ENCODE results near the gene C4B.
A peak's percentile ranks its signal among the peaks of the same experiment; 100 is the strongest.
"Not testable (repeated sequence)": the region's sequence is repeated elsewhere in the genome, so short reads cannot be mapped to it uniquely, and the experiment has no call there.

C4B gene

DNA sequence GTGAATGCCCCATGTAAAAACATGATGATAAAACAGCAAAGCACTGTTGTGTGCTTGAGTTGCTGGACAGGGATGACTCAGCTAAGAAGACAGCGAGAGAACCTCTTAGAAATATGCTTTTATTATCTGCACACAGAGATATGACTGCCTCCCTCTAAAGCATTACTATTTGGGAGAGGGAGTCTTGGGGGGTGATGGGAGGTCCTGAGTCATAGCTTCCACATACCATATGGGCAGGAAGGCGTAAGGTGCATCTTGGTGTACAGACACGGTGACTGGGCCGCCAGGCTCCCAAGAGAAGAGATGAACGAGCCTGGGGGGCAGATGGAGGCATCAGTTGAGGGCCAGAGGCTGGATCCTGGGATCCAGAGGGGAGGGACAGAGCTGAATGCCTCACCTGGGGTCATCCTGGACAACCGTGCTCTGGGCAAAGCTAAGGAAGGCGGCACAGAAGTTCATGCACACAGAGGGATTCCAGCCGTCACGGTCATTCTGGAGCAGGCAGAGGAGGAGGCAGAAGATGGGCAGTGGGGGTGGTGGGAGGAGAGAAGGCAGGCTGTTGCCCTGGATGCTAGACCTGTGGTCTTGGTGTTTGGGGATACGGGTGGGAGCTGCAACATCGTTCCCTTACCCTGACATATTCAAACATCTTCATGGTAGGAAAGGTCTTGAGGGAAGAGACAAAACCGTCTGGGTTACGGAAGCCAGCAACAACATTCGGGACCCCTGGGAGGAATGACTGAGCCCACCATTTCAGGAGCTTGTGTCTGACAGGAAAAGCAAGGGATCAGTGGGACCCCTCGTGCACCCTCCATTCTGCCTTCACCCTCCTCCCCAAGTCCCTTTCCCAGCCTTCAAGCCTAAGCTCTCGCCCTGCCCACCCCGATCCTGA, 44.6 kb upstream of the C4B start:
- H3K4me3 ChIP-seq (replicated peaks in 1 of 2; ENCODE audit: low read depth in 2 of 2, low read length in 2 of 2) = peak overlapping the region in 1 of 2 donors; percentile 81
- DNase-seq (ENCODE audit: low read depth in 2 of 2) = peak in 1 of 2 donors; percentile 43
- TF ChIP-seq CTCF (IDR thresholded peaks at IDR 0.05; ENCODE audit: low read depth, low read length) = no peak

DNA sequence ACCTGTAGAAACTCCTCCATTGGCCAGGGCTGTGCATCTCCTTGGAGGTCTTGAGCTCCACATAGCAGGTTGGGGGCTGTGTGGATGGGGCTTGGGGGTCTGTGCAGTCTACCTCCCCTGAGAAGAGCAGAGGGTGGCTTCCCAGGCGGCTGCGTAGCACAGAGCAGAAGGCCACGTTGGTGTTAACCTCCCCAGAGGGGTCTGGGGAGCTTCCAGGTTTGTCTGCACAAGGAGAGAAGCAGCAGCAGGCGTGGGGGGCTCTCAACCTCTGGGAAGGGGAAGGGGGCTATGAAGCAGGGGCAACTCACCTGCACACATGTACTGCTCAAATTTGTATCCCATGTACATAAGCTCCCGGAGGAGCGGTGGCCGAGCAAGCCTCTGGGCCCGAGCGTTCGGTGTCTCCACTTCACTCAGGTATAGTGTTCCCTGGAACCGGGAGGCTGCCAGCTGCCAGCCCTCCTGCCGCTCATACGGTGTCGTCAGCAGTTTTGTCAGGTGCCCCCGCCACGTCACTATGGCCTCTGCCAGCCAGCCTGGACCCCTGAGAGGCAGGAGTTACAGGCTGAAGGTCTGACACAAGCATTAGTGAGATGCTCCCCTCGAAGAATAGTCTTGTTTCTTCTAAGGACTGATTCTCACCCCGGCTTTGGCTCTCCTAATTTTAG, 43.9 kb upstream of the C4B start:
- peak overlapping the region; percentile 81 to 87 for H3K4me3 ChIP-seq (replicated peaks in 1 of 2; ENCODE audit: low read depth in 2 of 2, low read length in 2 of 2)
- TF ChIP-seq CTCF (IDR thresholded peaks at IDR 0.05; ENCODE audit: low read depth, low read length) = no peak
- no peak for DNase-seq (ENCODE audit: low read depth in 2 of 2)

- DNase-seq (ENCODE audit: low read depth in 2 of 2) = no peak
- peak overlapping the region; percentile 81 to 87 for H3K4me3 ChIP-seq (replicated peaks in 1 of 2; ENCODE audit: low read depth in 2 of 2, low read length in 2 of 2)
- TF ChIP-seq CTCF (IDR thresholded peaks at IDR 0.05; ENCODE audit: low read depth, low read length) = no peak
Observed at GRCh38 chr6:31971279-31971992, 43.2 kb upstream of the C4B start.

DNA sequence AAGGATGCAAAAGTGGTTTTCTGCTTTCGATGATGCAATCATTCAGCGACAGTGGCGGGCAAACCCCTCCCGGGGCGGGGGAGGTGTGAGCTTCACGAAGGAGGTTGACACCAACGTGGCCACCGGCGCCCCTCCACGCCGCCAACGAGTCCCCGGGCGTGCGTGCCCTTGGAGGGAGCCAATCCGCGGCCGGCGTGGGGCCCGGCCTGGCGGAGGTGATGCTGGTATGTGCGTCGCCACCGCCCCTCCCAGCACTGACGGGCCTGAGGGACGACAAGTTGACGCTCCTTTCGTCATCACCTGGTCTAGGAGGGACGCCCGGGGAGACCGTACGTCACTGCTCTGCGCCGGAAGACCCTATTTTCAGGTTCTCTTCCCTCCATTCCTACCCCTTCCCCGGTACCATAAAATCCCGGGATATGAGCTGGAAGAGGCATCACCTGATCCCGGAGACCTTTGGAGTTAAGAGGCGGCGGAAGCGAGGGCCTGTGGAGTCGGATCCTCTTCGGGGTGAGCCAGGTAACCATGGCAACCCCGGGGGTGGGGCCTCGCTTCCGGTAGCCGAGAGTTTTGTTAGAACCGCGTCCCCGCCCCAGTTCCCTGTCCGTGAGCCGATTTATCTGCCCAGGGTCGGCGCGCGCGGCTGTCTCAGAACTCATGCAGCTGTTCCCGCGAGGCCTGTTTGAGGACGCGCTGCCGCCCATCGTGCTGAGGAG, 42.4 kb upstream of the C4B start, which contains the start of gene DXO:
Gene DXO (minus strand): TSS at position 146 of the 716 bp plus-strand sequence. CDS start 463 bp downstream, outside the sequence.
- H3K4me3 ChIP-seq (replicated peaks in 1 of 2; ENCODE audit: low read depth in 2 of 2, low read length in 2 of 2) = peak within 1 kb of the TSS; percentile 81 to 87
- peak; percentile 99 for DNase-seq (ENCODE audit: low read depth in 2 of 2)
- no peak for TF ChIP-seq CTCF (IDR thresholded peaks at IDR 0.05; ENCODE audit: low read depth, low read length)

GRCh38 chr6:31972709-31973350, 41.8 kb upstream of the C4B start:
- DNase-seq (ENCODE audit: low read depth in 2 of 2) = peak; percentile 54 to 72
- TF ChIP-seq CTCF (IDR thresholded peaks at IDR 0.05; ENCODE audit: low read depth, low read length) = no peak
- peak overlapping the region; percentile 81 to 87 for H3K4me3 ChIP-seq (replicated peaks in 1 of 2; ENCODE audit: low read depth in 2 of 2, low read length in 2 of 2)

DNA sequence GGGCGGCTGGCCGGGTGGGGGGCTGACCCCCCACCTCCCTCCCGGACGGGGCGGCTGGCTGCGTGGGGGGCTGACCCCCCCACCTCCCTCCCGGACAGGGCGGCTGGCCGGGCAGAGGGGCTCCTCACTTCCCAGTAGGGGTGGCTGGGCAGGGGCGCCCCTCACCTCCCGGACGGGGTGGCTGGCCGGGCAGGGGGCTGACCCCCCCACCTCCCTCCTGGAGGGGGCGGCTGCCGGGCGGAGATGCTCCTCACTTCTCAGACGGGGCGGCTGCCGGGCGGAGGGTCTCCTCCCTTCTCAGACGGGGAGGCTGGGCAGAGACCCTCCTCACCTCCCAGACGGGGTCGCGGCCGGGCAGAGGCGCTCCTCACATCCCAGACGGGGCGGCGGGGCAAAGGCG, 38.5 kb upstream of the C4B start:
- DNase-seq (ENCODE audit: low read depth in 2 of 2); H3K4me3 ChIP-seq (replicated peaks in 1 of 2; ENCODE audit: low read depth in 2 of 2, low read length in 2 of 2): not testable (repeated sequence)

All from cardiac fibroblast (primary cell).